DMS153 (cell line): Measurements from ENCODE around the gene MAPK12.
A peak's percentile ranks its signal among the peaks of the same experiment; 100 is the strongest.

Experiments used
- DNase-seq: peaks from one replicate; lab custom pipeline; 2025; lab: John Stamatoyannopoulos, UW

MAPK12 gene

DNA sequence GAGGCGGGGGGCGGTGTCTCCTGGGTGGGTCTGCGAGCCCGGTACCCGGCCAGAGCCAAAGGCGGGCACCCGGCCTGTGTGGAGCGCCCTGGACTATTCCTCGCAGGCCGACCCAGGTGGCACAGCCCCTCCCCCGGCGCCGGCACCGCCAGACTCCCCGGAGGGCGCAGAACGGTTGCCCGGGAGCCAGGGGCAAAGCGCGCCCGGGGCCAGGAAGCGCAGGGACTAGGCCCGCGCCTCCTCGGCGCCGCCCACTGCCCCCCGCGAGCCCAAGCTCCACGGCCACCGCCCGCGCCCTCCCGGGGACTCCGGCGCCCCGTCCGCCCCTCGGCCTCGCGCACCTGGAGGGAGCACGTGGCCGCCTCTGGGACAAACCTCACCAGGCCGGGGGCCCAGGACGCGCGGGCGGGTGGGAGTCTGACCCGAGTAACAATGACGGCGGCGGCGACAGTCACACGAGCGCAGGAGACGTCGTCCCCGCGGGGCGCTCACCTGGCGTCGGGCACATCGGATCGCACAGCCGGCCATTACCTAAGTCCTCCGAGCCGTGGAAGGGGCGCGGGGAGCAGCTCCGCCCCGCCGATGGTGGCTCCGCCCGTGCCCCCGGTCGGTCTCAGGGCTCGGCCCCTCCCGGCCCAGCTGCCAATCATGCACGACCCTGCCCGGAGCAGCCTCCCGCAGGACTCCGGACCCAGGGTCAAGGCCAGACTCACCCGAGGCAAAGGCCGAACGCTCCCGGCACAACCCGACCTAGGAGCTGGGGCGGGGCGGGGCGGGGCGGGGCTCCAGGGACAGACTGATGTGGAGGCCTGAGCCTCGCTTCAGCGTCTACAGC, 38.5 kb upstream of the MAPK12 start:
- no peak for DNase-seq

GRCh38 chr22:50298937-50299784, 37.7 kb upstream of the MAPK12 start:
- DNase-seq = no peak

DNA sequence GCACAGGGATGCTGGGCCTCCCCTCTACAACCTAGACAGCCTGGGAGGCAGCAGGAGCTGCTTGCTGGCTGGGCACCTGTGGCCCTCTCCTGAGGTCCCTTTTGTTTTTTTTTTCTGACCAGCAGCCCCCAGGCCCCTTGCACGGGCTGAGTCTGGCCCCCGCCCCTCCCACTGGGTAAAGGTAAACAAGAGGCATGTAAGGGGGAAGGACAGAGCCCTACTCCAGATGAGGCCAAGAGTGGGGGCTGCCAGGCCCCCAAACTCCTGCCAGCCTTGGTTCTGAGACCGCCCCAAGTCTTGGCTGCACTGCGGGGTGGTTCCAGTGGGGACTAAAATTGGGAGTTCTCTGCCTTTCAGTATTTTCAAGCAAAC, 36.8 kb upstream of the MAPK12 start:
- no peak for DNase-seq

DNA sequence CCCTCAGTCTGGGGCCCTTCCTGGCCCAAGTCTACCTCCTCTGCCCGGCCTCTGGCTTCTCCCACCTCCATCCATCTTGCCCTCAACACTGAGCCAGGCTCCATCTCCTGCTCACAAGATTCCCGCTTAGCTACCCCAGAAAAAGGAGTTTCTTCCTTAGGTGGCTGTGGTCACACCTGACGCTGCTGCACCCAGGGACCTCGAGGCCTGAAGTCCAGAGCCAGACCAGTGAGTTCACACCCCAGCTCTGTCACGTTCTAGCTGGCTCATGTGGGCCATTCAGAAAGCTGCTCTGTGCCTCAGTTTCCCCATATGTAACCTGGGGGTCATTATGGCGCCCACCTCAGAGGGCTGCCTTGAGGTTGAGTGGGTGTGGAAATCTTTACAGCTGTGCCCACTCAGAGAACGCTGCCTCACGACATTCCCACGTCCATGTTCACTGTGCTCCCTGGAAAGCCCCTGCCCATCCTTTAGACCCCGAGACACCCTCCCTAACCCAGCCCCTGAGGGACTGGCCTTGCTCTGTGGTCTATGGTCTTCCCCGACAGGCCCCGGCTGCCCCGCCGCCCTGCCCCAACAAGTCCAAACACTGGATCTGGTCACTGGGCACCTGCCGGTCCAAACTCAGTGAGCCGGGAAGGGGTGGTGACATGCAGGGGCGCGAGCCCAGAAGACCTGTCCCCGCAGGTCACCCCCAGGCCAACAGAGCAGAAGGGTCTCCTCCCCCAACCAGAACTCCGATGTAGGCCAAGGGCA, 36.2 kb upstream of the MAPK12 start:
- DNase-seq = no peak

- no peak for DNase-seq
Observed at GRCh38 chr22:50296658-50297490, 35.4 kb upstream of the MAPK12 start.

- no peak for DNase-seq
Observed at GRCh38 chr22:50294319-50294656, 32.8 kb upstream of the MAPK12 start.

DNA sequence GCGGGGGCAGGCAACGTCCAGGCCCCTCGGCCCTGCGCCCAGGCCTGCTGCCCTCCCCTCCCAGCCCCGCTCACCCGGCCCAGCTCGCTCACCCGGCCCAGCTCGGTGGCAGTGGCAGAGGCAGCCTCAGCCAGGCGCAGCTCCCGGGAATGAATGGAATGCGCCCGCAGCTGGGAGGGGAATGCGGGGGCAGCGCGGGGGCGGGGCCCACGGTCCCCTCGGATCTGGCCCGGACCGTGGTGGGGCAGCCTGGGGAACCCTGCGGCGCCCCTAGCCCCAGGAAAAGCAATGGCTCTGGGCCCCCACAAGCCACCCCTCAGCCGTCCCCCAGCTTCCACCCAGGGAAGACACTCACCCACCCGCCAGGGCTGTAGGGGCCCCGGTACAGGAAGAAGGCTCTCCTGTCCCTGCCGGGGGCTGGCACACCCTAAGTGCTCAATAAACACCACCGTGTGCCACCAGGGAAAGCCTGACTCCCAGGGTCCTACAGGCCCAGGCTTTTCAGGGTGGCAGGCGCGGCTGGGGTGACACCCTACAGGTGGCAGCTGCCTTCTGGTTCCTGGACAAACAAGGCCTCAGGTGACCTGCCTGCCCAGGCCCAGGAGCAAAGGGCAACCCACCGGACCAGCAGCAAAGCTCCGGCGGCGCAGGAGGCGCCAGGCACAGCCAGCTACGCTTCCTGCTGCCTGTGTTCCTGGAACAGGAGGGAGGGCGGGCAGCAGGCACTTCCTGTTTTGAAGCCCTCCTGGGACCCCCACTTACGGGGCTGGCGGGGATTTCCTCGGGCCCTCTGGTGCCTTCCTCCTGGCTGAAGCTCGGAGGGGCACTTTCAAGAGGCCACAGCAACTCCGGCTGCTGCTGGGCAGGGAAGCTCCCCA, 32.2 kb upstream of the MAPK12 start:
- DNase-seq = peak; percentile 49

GRCh38 chr22:50292643-50293440, 31.4 kb upstream of the MAPK12 start:
- no peak for DNase-seq

- no peak for DNase-seq
Observed at GRCh38 chr22:50289942-50290630, 28.6 kb upstream of the MAPK12 start.

- DNase-seq = no peak
Observed at GRCh38 chr22:50289151-50289941, 27.9 kb upstream of the MAPK12 start.

DNA sequence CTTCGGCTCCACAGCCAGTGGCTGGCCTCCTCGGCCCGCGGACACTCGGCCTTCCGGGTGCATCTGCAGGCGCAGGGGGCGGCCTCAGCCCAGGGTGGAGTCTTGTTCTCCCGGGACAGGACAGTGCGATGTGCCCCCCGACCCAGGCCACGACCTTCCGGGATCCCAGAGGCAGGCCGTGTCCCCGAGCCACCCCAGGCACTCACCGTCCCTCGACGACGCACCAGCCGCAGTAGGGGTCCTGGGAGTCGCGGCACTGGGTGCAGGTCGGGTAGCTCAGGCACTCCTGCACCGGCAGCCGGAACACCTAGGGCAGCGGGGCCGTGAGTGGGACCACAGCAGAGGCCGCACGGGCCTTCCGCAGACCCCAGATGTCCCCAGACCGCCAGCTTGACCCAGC, 26.2 kb upstream of the MAPK12 start:
- no peak for DNase-seq

- no peak for DNase-seq
Observed at GRCh38 chr22:50286701-50287318, 25.3 kb upstream of the MAPK12 start.

DNA sequence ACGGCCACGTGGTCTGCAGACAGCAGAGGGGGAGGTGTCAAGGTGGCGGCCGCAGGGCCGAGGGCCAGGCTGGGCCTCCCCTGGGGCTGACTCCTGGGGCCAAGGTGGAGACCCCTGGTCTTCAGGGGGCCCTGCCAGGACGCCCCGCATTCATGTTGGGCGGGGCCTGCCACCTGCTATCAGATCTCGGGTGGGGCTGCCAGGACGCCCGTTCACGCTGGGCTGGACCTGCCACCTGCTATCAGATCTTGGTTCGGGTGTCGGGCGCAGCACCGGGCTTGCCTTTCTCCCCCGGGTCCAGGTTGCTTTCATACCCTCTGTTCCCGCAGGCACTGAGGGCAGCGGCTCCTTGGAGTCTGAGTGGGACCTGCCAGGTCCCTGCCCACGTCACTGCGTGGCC, 24.8 kb upstream of the MAPK12 start:
- DNase-seq = no peak

- DNase-seq = no peak
Observed at GRCh38 chr22:50285568-50286229, 24.2 kb upstream of the MAPK12 start.

GRCh38 chr22:50284479-50284878, 23.0 kb upstream of the MAPK12 start:
- no peak for DNase-seq

DNA sequence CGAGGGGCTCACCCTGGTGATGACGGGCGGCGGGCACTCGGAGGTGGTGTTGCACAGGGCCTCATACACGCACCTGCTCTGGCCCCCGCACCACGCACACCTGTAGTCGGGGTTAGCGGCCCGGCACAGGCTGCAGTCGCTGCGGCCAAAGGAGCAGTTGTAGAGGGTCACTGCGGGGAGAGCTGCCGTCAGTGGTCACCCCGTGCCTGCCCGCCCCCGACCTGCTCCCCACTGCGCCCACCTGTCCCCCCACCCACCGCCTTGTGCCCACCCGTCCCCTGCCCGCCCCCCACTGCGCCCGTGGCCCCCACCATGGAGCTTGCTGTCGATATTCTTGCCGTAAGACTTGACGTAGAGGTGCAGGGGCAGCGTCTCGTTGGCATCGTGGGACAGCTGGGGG, 22.3 kb upstream of the MAPK12 start:
- no peak for DNase-seq

GRCh38 chr22:50282361-50283155, 21.1 kb upstream of the MAPK12 start:
- DNase-seq = no peak
